Central memory CD8-positive, alpha-beta T cell (primary cell): ENCODE results near the gene PDCD4.

Experiments
- ATAC-seq: fragments of 150-1000 bp; cut with Tn5 transposase; replicated peaks from 2 replicates; pipeline ENCODE4 v1.10.0; 2022; ENCODE audit warnings: mild to moderate bottlenecking, moderate FRiP score, moderate number of reproducible peaks; ENCODE audit not compliant: poor library complexity, severe bottlenecking; ENCODE audit errors: extremely low read depth
- DNase-seq, 2 donors: peaks; one replicate each; pipeline ENCODE4 v3.0.0; 2021; ENCODE audit warnings: low spot score in 2 of 2
- H3K27ac Mint-ChIP-seq: one replicate; pipeline ENCODE4 v1.8.0; 2022; ENCODE audit warnings: low read depth, mild to moderate bottlenecking, moderate library complexity, mixed read lengths
- H3K27me3 Mint-ChIP-seq: one replicate; pipeline ENCODE4 v1.8.0; 2022; ENCODE audit warnings: mixed read lengths
- H3K36me3 Mint-ChIP-seq: one replicate; pipeline ENCODE4 v1.8.0; 2022; ENCODE audit warnings: mild to moderate bottlenecking, moderate library complexity, mixed read lengths; ENCODE audit not compliant: insufficient read depth
- H3K4me1 Mint-ChIP-seq: one replicate; pipeline ENCODE4 v1.8.0; 2022; ENCODE audit warnings: mixed read lengths
- H3K4me3 Mint-ChIP-seq: one replicate; pipeline ENCODE4 v1.8.0; 2022; ENCODE audit warnings: mild to moderate bottlenecking, moderate library complexity, mixed read lengths
- H3K9me3 Mint-ChIP-seq: one replicate; pipeline ENCODE4 v1.8.0; 2022; ENCODE audit warnings: mixed read lengths

Gene PDCD4

DNA sequence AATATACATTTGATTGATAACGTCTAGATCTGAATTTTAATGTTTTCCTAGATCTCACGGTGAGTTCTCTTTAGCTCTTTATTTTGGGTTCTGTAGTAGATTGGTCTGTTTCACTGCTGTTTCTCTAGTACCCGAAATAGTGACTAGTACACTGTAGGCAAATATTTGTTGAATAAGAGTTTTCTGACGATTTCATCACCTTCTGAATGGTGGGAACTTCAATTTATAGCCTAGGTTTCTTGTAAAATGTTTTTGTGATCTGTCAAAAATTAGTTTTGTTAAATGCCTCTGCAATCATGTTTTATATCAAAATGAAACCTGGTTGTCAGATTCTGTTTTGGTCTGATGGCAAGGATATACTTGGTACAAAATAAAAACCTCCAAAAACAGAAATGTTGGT, 10.2 kb downstream of the PDCD4 start:
- H3K4me1 Mint-ChIP-seq: peaks cover 75% of the 10 kb centered on the region
- H3K27ac Mint-ChIP-seq: peak overlapping the region; percentile 50
- peaks cover 59% of the 10 kb centered on the region for H3K36me3 Mint-ChIP-seq
- no peaks in the 10 kb centered on the region for H3K9me3 Mint-ChIP-seq
- H3K27me3 Mint-ChIP-seq: no peaks in the 10 kb centered on the region
- H3K4me3 Mint-ChIP-seq: peak overlapping the region; percentile 55
- DNase-seq: no peak
- ATAC-seq: no peak

DNA sequence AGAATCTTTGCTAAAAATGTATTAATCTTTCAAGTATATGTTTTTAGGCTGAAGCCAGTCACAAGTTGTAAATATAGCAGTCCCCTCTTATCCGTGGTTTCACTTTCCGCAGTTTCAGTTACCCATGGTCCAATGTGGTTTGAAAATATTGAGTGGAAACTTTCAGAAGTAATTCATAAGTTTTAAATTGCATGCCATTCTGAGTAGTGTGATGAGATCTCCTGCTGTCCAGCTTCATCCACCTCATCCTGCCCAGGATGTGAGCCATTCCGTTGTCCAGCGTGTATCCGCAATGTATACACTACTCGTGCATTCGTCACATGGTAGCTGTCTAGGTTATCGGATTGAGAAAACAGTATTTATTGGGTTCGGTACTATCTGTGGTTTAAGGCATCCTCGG, 12.2 kb downstream of the PDCD4 start:
- peak overlapping the region; percentile 66 for H3K27ac Mint-ChIP-seq
- H3K36me3 Mint-ChIP-seq: peaks cover 67% of the 10 kb centered on the region
- H3K4me1 Mint-ChIP-seq: peaks cover 65% of the 10 kb centered on the region
- peak overlapping the region; percentile 65 for H3K4me3 Mint-ChIP-seq
- DNase-seq (no peak), ATAC-seq (no peak)
- no peaks in the 10 kb centered on the region for H3K9me3 Mint-ChIP-seq
- no peaks in the 10 kb centered on the region for H3K27me3 Mint-ChIP-seq

DNA sequence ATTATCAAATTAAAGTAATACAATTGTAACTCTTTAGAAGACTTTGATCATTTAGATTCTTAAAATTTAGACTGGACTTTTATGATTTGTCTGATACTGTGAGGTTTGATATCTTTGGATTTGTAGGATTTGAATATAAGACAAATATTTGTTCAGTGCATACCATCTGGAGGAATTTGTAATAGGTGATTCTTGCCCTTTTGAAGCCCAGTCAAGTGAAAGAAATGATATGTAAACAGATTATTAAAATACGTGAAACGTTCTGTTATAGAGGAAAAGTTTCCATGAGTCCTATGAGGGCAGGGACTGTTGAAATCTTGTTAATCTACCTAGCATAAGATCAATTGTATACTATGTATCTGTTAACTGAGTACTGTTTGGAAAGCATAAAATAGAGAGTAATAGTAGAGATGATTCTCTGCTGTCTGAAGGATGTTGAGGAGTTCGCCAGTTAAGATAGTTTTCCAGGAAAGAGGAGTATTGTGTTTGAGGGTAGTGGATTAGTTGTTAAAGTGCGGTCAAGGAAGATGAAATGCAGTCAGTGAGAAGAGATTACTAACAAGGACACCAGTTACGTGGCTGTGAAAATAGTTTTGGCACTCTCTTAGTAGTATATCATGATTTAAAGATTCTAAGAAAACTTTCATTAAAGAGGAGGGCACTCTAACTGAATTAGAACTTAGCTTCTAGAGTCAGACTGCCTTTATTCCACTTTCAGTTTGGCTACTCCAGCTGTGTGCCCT, 14.4 kb downstream of the PDCD4 start:
- H3K4me1 Mint-ChIP-seq: peaks cover 58% of the 10 kb centered on the region
- H3K27me3 Mint-ChIP-seq: no peaks in the 10 kb centered on the region
- no peaks in the 10 kb centered on the region for H3K9me3 Mint-ChIP-seq
- no peak for DNase-seq
- peak overlapping the region; percentile 56 for H3K27ac Mint-ChIP-seq
- peak overlapping the region; percentile 33 for H3K4me3 Mint-ChIP-seq
- ATAC-seq: peak; percentile 47
- peaks cover 71% of the 10 kb centered on the region for H3K36me3 Mint-ChIP-seq

DNA sequence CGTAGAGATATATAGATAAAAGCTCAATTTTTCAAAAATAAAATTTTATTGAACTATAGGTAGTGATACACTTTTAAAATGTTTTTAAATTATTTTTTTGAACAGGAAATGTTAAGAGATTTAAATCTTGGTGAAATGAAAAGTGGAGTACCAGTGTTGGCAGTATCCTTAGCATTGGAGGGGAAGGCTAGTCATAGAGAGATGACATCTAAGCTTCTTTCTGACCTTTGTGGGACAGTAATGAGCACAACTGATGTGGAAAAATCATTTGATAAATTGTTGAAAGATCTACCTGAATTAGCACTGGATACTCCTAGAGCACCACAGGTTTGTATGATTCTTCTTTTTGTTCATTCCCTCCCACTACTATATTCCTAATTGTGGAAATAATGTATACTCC, 15.8 kb downstream of the PDCD4 start:
- DNase-seq (no peak), ATAC-seq (no peak)
- Mint-ChIP-seq H3K27me3 (no peaks in the 10 kb centered on the region), H3K27ac (peak overlapping the region; percentile 57), H3K4me1 (peaks cover 64% of the 10 kb centered on the region), H3K36me3 (peaks cover 73% of the 10 kb centered on the region), H3K9me3 (no peaks in the 10 kb centered on the region), H3K4me3 (peak overlapping the region; percentile 45)

DNA sequence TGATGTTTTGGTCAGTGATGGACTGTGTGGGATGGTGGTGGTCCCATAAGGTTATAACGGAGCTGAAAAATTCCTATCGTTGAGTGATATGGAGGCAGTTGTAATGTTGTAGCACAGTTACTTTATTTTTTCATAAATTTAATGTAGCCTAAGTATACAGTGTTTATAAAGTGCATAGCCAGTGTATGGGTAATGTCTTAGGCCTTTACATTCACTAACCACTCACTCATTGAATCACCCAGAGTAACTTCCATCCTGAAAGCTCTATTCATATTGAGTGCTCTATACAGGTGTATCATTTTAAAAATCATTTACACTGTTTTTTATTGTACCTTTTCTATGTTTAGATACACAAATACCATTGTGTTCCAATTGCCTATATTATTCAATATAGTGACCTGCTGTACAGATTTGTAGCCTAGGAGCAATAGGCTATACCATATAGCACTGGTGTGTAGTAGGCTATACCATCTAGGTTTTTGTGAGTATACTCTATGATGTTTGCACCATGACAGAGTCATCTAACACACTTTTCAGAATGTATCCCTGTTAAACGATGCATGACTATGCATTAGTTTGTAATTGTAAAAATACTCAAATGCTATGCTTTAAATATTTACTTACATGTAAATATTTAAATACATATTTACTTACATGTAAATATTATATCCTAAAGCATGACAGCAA, 21.0 kb downstream of the PDCD4 start:
- H3K27ac Mint-ChIP-seq: no peak overlapping the region
- DNase-seq (no peak), ATAC-seq (peak; percentile 7)
- H3K4me1 Mint-ChIP-seq: peaks cover 43% of the 10 kb centered on the region
- no peak overlapping the region for H3K4me3 Mint-ChIP-seq
- no peaks in the 10 kb centered on the region for H3K27me3 Mint-ChIP-seq
- peaks cover 73% of the 10 kb centered on the region for H3K36me3 Mint-ChIP-seq
- no peaks in the 10 kb centered on the region for H3K9me3 Mint-ChIP-seq

DNA sequence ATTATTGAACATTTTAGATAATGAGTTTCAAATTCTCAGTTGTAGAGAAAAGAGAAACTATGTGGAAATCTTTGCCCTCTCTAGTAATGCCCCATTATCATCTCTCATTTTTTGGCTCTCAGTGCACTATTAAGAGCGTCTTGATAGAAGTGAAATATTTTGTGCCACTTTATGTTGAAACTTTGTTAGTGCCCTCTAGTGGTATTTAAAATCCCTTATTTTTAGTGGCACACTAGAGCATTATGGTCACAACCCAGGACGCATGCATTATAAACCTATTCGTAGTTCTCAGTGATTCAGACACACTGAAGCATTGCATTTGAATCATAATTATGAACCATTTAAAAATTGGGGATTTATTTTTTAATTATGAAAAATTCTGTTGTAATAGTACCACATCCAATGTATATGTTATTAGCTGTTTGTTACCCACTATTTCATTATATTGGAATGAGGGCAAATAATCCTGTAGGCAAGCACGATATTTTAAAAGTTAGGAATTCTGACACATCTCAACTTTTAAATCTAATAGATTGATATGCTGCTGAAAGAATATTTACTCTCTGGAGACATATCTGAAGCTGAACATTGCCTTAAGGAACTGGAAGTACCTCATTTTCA, 21.9 kb downstream of the PDCD4 start:
- ATAC-seq (peak; percentile 89), DNase-seq (no peak)
- Mint-ChIP-seq H3K27me3 (no peaks in the 10 kb centered on the region), H3K36me3 (peaks cover 78% of the 10 kb centered on the region), H3K4me1 (peaks cover 43% of the 10 kb centered on the region), H3K27ac (no peak overlapping the region), H3K4me3 (no peak overlapping the region), H3K9me3 (no peaks in the 10 kb centered on the region)

DNA sequence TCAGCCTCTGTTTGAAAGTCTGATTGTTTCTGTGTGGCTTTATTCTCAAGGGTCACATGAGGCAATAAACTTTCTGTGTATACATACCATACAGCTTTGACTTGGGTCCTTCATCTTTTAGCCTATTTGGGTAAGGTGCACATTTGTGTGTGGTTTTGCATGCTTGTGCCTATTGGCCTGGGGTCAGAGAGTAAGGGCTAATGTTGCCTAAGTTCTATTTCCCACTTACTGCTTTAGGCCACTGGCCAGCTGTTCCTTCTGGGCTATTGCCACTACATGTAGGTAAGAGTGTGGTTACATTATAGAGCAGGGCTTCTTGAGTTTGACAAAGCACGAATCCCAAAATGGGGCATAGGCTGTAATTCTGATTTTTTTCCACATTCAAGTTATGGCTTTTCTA, 25.5 kb downstream of the PDCD4 start:
- no peak for ATAC-seq
- H3K4me1 Mint-ChIP-seq: peaks cover 25% of the 10 kb centered on the region
- peaks cover 75% of the 10 kb centered on the region for H3K36me3 Mint-ChIP-seq
- no peak overlapping the region for H3K4me3 Mint-ChIP-seq
- H3K27me3 Mint-ChIP-seq: no peaks in the 10 kb centered on the region
- no peaks in the 10 kb centered on the region for H3K9me3 Mint-ChIP-seq
- H3K27ac Mint-ChIP-seq: no peak overlapping the region
- no peak for DNase-seq

DNA sequence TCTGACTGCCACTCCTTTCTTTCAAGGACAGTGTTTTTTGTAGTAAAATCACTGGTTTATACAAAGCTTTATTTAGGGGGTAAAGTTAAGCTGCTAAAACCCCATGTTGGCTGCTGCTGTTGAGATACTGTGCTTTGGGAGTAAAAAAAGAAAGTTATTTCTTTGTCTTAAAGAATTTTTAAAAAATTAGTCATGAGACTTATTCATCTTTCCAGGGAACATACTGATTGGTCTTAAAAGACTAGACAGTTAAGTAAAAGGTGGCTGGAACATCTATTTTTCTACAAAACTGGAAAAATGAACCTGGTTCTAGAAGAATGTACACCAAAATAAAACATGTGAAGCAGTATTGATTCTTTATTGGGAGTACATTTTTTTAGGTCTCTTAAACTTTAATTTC, 26.7 kb downstream of the PDCD4 start:
- no peaks in the 10 kb centered on the region for H3K9me3 Mint-ChIP-seq
- H3K4me1 Mint-ChIP-seq: peaks cover 35% of the 10 kb centered on the region
- no peaks in the 10 kb centered on the region for H3K27me3 Mint-ChIP-seq
- no peak overlapping the region for H3K4me3 Mint-ChIP-seq
- DNase-seq (no peak), ATAC-seq (no peak)
- peaks cover 78% of the 10 kb centered on the region for H3K36me3 Mint-ChIP-seq
- H3K27ac Mint-ChIP-seq: no peak overlapping the region

DNA sequence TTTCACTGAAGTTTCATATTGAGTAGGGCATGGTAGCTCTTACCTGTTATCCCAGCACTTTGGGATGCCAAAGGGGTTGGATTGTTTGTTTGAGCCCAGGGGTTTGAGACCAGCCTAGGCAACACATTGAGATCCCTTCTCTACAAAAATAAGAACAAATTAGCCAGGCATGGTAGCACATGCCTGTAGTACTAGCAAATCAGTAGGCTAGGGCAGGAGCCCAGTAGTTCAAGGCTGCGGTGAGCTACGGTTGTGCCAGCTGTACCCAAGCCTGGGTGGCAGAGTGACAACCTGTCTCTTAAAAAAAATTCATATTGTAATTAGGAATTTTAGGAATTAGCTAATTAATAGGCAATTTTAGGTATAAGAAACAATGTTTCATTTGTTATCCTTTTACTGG, 29.3 kb downstream of the PDCD4 start:
- H3K4me1 Mint-ChIP-seq: peaks cover 37% of the 10 kb centered on the region
- H3K4me3 Mint-ChIP-seq: no peak overlapping the region
- H3K27me3 Mint-ChIP-seq: no peaks in the 10 kb centered on the region
- ATAC-seq (peak; percentile 10), DNase-seq (no peak)
- peaks cover 61% of the 10 kb centered on the region for H3K36me3 Mint-ChIP-seq
- H3K9me3 Mint-ChIP-seq: no peaks in the 10 kb centered on the region
- H3K27ac Mint-ChIP-seq: no peak overlapping the region

DNA sequence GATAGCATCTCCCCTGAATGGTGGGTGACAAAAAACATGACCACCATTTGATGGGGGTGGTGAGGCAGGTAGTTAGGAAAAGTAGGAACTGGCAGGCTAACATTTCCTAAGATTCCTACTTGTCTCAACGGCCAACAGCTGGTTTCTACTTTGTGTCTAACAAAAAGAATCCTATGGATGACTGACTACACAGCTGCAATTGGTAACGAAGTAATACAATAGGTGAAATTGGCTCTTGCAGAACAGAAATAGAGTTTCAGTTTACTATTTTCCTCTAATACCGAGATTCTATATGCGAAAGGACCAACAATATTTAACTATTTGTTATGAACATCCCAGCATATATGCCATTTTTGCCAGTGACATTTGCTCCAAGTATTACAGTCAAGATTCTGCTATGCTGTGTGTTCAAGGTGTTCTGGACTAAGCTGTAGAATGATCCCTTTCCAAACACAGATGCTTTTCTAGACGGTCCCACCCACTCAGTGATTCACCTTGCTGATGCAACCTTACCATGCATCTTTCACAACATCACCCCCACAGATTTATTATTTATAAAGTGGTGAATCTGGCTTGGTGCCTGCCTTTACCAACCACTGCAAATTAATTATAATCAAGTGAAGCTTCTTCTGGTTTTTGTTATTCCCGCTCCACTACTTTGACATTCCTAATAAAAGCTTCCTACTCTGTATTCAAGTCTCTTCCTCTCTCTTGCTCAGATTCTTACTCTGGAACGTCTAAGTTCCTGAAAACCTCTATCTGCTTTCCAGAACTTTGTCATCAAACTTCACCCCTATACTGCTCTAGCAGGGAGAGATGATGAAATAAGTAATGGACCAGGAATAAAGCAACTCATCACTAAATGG, 30.5 kb downstream of the PDCD4 start:
- ATAC-seq (no peak), DNase-seq (no peak)
- Mint-ChIP-seq H3K4me3 (no peak overlapping the region), H3K36me3 (peaks cover 56% of the 10 kb centered on the region), H3K9me3 (no peaks in the 10 kb centered on the region), H3K27ac (peak overlapping the region; percentile 64), H3K4me1 (peaks cover 30% of the 10 kb centered on the region), H3K27me3 (no peaks in the 10 kb centered on the region)

DNA sequence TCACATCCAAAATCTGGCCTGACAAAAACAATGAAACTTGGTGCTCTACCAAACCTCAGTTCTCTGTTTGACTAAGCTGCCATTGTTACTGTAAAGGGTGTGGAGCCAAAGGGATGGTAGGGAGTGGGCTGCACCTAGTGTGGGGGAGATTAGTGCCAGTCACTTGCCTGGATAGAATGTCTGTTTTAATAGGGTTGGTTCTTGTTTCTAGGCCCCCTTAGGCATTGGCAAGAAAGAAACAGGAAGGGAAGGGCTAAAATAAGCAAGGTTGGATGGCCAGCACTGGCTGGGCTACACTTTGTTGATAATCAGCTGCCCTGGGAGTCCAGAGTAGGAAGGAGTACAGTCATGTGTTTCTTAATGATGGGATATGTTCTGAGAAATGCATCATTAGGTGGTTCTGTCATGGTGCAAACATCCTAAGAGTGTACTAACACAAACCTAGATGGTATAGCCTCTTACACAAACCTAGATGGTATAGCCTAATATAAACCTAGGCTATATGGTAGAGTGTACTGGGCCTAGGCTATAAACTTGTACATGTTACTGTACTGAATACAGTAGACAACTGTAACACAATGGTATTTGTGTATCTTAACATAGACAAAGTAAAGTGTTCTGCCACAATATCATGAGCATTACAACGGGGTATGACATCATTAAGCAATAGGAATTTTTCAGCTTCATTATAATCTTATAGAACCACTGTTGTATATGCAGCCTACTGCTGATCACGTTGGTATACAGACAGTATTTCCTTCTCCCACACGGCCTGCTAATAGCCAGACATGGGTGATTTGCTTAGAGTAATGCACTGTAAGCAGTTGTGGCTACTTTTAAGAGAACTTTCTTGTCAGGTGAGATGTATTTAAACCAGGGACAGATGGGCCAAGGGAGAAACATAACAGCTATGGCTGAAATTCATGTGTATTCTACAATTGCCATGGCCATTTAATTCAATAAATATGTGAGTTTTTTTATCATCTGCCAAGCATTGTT, 31.9 kb downstream of the PDCD4 start:
- H3K27ac Mint-ChIP-seq: peak overlapping the region; percentile 64
- no peaks in the 10 kb centered on the region for H3K9me3 Mint-ChIP-seq
- H3K36me3 Mint-ChIP-seq: peaks cover 47% of the 10 kb centered on the region
- H3K4me3 Mint-ChIP-seq: no peak overlapping the region
- ATAC-seq: no peak
- H3K27me3 Mint-ChIP-seq: no peaks in the 10 kb centered on the region
- no peak for DNase-seq
- H3K4me1 Mint-ChIP-seq: peaks cover 34% of the 10 kb centered on the region
